ENCODE data around the gene PGM5.
"Not testable (repeated sequence)": the region's sequence is repeated elsewhere in the genome, so short reads cannot be mapped to it uniquely, and the experiment has no call there.

PGM5 gene

GRCh38 chr9:68383894-68384293 lies 27.5 kb downstream of the PGM5 start:
- DNase-seq, result not testable (repeated sequence)

GRCh38 chr9:68389558-68389957 lies 33.1 kb downstream of the PGM5 start:
- not testable (repeated sequence) for DNase-seq

- not testable (repeated sequence) for DNase-seq
Observed at GRCh38 chr9:68390737-68391136, 34.3 kb downstream of the PGM5 start.

GRCh38 chr9:68396411-68397094 lies 40.1 kb downstream of the PGM5 start:
- not testable (repeated sequence) for DNase-seq

- peak; percentile 19 for DNase-seq
Observed at GRCh38 chr9:68397095-68397423, 40.6 kb downstream of the PGM5 start.

- not testable (repeated sequence) for DNase-seq
Observed at GRCh38 chr9:68397796-68398195, 41.4 kb downstream of the PGM5 start.

GRCh38 chr9:68398324-68398723 lies 41.9 kb downstream of the PGM5 start:
- DNase-seq, result not testable (repeated sequence)

- DNase-seq, result not testable (repeated sequence)
Observed at GRCh38 chr9:68404421-68405185, 48.2 kb downstream of the PGM5 start.

- not testable (repeated sequence) for DNase-seq
Observed at GRCh38 chr9:68411865-68412264, 55.5 kb downstream of the PGM5 start.

GRCh38 chr9:68412754-68413153 lies 56.3 kb downstream of the PGM5 start:
- not testable (repeated sequence) for DNase-seq

GRCh38 chr9:68415065-68415464 lies 58.7 kb downstream of the PGM5 start:
- not testable (repeated sequence) for DNase-seq

GRCh38 chr9:68416936-68417564 lies 60.6 kb downstream of the PGM5 start:
- DNase-seq, result no peak

GRCh38 chr9:68417762-68418161 lies 61.4 kb downstream of the PGM5 start:
- DNase-seq, result no peak

GRCh38 chr9:68418259-68418845 lies 61.9 kb downstream of the PGM5 start:
- peak; percentile 25 for DNase-seq

- DNase-seq, result peak; percentile 15
Observed at GRCh38 chr9:68419901-68420300, 63.5 kb downstream of the PGM5 start.

- DNase-seq, result peak; percentile 9
Observed at GRCh38 chr9:68426755-68427154, 70.3 kb downstream of the PGM5 start.

- DNase-seq, result peak; percentile 41
Observed at GRCh38 chr9:68427216-68427977, 71.0 kb downstream of the PGM5 start.

GRCh38 chr9:68428481-68428880 lies 72.1 kb downstream of the PGM5 start:
- peak; percentile 15 for DNase-seq

- peak; percentile 20 for DNase-seq
Observed at GRCh38 chr9:68429631-68430030, 73.2 kb downstream of the PGM5 start.

- no peak for DNase-seq
Observed at GRCh38 chr9:68431307-68431706, 74.9 kb downstream of the PGM5 start.

GRCh38 chr9:68433531-68434110 lies 77.2 kb downstream of the PGM5 start:
- no peak for DNase-seq

- no peak for DNase-seq
Observed at GRCh38 chr9:68437785-68438184, 81.4 kb downstream of the PGM5 start.

All from eye (tissue), 1 donor.